GM19372 (cell line): ENCODE results near the gene PLEKHJ1.

Source experiments
- ATAC-seq: cut with Tn5 transposase; IDR thresholded peaks from one replicate; pipeline ENCODE4 v1.9.1; 2021; ENCODE audit warnings: mild to moderate bottlenecking, low read depth, moderate library complexity; ENCODE audit not compliant: unreplicated experiment

PLEKHJ1 gene

GRCh38 chr19:2270423-2271233, 34.5 kb upstream of the PLEKHJ1 start:
- no peak for ATAC-seq

GRCh38 chr19:2270157-2270422, 34.0 kb upstream of the PLEKHJ1 start:
- no peak for ATAC-seq

- ATAC-seq: peak; percentile 60
Measured at GRCh38 chr19:2269244-2270156, 33.4 kb upstream of the PLEKHJ1 start.

DNA sequence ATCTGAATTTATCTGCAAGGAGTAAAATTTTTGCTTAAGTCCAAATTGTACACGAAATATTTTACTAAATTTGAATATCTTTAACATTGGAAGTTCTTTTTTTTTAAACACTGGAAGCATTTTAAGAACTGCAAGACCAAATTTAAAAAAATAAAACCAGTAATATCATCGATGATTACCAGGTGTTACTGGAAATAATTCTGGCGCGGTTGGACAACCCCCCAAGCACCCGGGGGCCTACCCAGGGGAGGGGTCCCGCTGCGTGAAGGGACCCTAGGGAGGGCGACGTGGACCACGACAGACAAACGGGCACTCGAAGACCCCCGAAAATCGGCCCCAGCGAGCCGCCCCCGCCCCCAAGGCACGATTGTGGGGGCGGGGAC, 32.7 kb upstream of the PLEKHJ1 start:
- ATAC-seq: no peak

DNA sequence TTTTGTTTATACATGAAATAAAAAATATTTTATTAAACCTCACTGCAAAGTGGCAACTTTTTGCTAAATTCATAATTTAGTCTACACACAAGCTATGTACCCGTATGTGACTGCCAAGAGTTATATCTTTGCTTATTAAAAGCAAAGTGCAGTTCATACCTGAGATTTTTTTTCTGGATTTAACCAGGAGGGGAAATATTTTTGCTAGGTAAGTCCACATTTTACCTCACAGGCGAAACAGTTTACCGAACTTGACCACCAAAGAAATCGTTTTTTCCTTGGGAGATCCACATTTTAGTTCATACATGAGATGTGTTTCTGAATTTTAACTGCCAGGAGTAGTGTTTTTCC, 32.3 kb upstream of the PLEKHJ1 start:
- ATAC-seq: no peak

DNA sequence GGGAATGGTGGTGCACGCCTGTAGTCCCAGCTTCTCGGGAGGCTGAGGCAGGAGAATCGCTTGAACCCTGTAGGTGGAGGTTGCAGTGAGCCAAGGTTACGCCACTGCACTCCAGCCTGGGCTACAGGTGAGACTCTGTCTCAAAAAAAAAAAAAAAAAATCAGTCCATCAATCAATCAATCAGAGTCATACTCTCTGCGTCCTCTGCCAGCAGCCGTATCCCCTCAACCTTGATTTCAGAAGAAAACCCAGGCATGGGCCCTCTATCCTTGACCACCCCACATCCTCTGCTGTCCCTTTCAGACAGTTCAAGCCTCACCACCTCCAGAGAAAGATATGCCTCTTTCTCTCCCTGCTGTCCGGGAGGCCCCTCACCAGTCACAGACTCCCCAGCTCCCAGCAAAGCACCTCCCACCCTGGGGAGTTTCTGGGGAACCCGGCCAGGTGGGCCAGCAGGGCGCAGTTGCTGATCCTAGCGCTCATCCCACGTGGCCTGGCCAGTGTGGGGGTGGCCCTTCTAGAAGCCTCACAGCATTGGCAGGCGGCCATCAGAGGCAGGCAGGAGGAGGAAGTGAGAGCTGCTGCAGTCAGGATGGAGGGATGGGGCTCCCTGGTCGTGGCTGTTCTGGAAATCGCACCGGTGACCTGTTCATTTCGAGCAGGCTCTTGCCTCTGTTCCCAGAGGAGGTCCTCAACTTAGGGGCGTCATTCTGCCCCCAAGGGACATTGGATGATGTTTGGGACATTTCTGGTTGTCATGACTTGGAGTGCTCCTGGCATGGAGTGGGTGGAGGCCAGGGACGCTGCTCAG, 30.3 kb upstream of the PLEKHJ1 start:
- no peak for ATAC-seq

DNA sequence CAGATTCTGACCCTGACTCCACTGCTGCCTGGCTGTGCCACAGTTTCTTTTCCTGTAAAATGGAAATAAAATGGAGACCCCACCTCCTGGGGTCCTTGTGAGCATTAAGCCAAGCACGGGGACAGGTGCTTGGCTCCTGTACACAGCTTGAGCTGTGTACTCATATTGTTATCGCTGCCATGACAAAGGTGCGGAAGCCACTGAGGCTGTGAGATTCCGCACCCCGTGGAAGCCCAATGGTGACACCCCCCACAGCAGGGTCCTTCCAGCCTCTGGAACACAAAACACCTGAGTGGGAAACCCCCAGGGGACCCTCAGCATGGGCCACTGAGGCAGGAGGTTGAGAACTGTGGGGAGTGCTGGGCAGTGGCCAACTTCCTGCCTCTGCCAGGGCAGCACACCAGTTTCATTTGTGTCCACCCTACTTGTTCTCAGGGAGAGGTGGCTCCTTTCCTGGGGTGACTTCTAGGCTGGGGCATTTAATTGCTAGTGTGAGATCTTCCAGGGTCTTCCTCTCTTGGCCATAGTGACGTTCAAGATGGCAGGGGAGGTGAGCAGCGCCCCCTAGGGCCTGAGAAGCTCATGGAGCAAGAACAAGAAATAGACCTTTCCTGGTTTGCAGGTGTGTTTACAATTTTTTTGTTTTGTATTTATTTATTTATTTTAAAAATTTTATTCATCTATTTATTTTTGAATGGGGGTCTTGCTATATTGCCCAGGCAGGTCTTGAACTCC, 25.5 kb upstream of the PLEKHJ1 start:
- ATAC-seq: no peak

DNA sequence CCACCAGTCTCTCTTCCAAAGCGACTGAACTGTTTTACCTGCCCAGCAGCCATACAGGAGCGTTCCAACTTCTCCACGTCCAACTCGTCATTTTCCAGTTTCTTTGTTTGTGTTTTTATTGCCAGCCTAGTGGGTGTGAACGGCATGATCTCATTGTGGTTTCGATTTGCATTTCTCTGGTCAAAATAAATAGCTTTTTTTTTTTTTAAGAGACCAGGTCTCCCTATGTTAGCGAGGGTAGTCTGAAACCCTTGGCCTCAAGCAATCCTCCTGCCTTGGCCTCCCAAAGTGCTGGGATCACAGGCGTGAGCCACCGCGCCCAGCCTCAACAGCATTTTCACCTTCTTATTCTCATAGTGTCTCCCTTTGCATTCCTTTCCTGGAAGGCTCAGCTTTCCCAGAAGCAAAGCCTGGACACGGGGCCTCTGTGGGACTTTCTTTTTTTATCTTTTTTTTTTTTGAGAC, 24.2 kb upstream of the PLEKHJ1 start:
- no peak for ATAC-seq

- no peak for ATAC-seq
Measured at GRCh38 chr19:2259336-2259735, 23.2 kb upstream of the PLEKHJ1 start.

- no peak for ATAC-seq
Measured at GRCh38 chr19:2255982-2256685, 20.0 kb upstream of the PLEKHJ1 start, which contains the start of gene JSRP1. Gene JSRP1 (minus strand): TSS chr19:2256417. CDS start chr19:2255314, 1,103 bp downstream.

DNA sequence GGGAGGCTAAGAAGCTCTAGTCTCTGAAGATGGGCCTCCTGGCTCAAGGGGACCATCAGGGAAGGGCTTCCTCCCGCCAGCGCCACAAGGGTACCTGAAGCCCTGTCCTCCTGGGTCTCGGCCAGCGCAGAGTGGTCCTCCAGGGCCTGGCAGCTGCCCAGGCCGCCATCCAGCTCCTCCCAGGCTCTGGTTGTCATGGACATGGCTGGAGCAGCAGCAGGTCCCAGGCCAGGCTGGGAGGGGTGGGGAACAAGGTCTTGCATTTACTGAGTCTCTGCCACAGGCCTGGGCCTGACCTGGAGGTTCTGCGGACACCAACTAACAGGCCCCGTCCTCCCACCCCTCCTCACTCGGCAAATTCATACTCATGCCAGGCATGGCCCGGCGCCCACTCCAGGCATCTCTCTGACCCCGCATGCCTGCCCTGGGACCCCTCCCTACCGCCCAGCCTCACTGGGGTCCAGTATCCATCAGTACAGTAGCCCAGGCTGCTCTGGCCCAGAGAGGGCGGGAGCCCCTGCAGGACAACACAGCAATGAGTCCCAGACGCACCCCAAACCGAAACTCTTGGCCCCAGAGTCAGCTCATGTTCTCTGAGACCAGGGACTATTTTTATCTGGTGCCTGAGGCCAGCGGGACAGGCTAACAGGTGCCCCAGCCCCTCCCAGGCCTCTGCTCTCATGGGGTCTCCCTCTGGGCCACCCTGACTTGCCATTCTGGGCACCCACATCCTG, 19.1 kb upstream of the PLEKHJ1 start:
- ATAC-seq: no peak

DNA sequence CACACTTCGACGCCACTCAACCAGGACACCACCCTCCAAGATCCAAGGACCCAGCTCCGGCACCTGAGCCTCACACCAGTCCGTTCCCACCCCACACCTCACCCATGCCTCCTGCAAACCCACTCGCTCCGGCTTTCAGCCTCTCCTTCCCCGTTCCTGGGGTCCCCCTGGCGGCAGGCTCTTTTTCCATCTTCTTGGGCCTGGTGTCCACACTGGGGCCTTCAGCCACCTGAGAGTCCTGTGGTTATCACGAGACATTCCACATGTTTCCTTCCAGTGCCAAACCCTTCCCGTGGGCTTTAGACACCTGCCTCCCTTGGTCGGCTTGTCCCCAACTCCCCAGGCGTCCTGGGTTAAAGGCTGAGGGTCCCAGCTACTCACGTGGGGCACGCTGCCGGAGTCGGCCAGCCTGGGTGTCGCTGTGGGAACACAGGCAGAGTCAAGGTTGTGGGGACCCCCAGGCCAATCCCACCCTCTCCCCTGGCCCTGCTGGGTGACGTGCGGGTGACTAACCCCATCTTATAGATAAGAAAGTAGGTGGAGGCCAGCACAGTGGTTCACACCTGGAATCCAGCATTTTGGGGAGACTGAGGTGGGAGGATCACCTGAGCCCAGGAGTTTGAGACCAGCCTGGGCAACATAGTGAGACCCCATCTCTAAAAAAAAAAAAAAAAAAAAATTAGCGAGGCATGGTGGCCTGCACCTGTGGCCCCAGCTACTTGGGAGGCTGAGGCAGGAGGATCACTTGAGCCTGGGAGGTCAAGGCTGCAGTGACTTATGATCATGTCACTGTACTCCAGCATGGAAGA, 18.1 kb upstream of the PLEKHJ1 start:
- ATAC-seq: no peak

DNA sequence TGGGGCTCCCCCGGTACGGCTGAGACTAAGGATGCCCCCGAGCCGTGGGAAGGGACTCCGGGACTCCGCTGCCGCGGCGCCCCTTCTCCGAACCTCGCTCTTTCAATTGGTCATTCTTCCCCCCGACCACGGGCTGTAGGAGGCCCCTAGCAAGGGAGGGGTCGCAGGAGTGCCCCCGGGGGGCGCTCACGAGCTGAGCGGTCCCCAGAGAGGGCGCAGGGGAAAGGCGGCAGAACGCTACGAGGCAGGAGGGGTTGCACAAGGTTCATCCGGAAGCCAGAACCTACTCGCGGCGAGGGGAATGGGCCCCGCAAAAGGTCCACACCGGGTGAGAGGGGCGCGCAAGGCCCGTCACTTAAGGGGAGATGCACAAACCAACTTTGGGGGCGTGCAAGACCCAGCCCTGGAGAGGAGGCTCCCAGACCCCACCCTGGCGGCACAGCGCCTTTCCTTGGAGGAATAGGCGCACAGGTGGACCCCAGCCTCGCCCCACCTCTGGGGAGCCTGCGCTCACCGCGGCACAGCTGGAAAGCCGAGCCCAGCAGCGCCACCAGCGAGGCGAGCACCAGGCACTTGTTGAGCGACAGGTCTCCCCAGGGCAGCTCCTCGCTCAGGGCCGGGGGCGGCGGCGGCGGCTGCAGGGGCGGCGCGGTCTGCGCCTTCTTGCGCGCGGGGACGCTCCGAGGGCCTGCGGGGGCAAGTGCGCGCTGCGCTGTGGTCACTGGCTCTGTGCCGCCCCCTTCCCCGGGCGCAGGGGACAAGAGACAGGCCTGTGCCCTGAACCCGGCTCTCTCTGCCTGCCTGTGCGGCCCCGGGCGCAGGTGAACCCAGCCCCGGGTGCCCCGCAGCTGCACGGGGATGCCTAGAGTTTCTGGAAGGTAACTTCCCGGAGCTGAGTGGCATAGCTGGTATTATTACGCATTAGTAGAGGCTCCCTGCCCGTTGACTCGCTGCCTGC, 17.3 kb upstream of the PLEKHJ1 start:
- ATAC-seq: no peak

DNA sequence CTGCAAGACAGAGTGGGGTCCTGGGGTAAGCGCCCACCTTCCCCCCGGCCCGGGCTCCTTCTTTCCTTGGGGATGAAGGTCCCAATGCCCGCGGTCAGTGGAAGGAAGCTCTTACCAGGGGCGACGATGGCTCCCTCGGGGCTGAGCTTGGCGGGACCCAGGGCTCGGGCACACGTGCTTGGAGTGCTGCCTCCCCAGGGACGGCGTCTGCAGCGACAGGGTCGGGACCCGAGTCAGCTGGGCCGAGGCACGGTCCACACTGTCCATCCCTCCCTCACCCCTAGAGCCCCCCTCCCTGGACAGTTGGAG, 16.6 kb upstream of the PLEKHJ1 start:
- ATAC-seq: no peak

DNA sequence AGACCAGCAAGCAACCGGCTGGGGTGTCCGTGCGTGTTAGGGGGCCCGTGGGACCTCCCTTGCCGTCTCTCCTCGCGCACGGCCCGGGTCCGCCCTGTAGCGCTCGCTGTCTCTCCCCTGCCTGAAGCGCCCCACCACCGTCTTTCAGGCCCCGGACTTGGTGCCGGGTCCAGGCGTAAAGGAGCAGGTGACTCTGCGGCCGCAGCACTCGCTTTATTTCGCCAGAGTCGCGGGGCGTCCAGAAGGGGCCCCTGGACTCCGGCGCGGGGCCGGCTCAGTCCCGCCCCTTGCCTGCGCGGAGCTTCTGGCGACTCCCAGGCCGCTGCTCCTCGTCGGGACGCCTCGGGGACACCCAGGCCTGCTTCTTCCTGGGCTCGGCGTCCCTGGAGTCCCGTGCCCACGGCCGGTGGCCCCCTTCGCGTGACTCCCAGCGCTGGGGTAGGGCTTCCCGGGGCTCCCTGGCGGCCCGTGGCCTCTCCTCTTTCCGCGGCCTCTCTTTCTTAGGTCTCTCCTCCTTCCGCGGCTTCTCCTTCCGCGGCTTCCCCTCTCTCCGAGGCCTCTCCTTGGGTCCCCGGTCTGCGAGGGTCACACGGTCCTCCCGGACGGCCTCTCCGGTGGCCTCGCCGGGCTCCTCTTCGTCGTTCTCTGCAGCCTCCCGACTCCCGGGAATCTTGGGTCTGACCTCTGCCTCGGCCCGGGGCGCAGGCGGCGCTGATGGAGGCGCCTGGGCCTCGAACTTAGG, 16.1 kb upstream of the PLEKHJ1 start:
- ATAC-seq: no peak
